DOHH2 (cell line): ENCODE results near the gene CELF5.

Source experiments
- H3F3A ChIP-seq: fragments of 200-600 bp; sonication (generic), shearing (Covaris generic); 2 replicates; pipeline ENCODE4 v1.6.0; 2016; ENCODE audit warnings: antibody characterized with exemption, mild to moderate bottlenecking; ENCODE audit not compliant: control insufficient read depth, insufficient read depth
- H3K27ac ChIP-seq: fragments of 200-600 bp; sonication (generic); 2 replicates; pipeline ENCODE4 v1.5.1; 2014; ENCODE audit warnings: low read depth, mild to moderate bottlenecking, low read length, moderate library complexity
- H3K27me3 ChIP-seq: fragments of 200-600 bp; sonication (generic); 2 replicates; pipeline ENCODE4 v1.6.1; 2014; ENCODE audit warnings: mild to moderate bottlenecking, low read length, mixed read lengths; ENCODE audit not compliant: control insufficient read depth
- H3K36me3 ChIP-seq: fragments of 200-600 bp; sonication (generic); 2 replicates; pipeline ENCODE4 v1.6.1; 2014; ENCODE audit warnings: mild to moderate bottlenecking, low read length, moderate library complexity, mixed read lengths; ENCODE audit not compliant: control insufficient read depth
- H3K4me1 ChIP-seq: fragments of 200-600 bp; sonication (generic); 2 replicates; pipeline ENCODE4 v1.6.1; 2014; ENCODE audit warnings: mild to moderate bottlenecking, low read length, mixed read lengths; ENCODE audit not compliant: control insufficient read depth
- H3K4me2 ChIP-seq: fragments of 200-600 bp; sonication (generic); 2 replicates; pipeline ENCODE4 v1.6.0; 2014; ENCODE audit warnings: mild to moderate bottlenecking, low read length, moderate library complexity
- H3K4me3 ChIP-seq: fragments of 200-600 bp; sonication (generic); 2 replicates; pipeline ENCODE4 v1.5.1; 2014; ENCODE audit warnings: mild to moderate bottlenecking, low read length, mixed read lengths
- H3K79me2 ChIP-seq: fragments of 200-600 bp; sonication (generic); 2 replicates; pipeline ENCODE4 v1.6.1; 2014; ENCODE audit warnings: mild to moderate bottlenecking, low read length, mixed read lengths; ENCODE audit not compliant: control insufficient read depth
- H3K9me2 ChIP-seq: fragments of 200-600 bp; sonication (generic); replicated peaks from 2 replicates; pipeline ENCODE4 v1.6.1; 2014; ENCODE audit warnings: mild to moderate bottlenecking, low read length, mixed read lengths; ENCODE audit not compliant: control insufficient read depth
- H3K9me3 ChIP-seq: fragments of 200-600 bp; sonication (generic); 2 replicates; pipeline ENCODE4 v1.6.1; 2014; ENCODE audit warnings: antibody characterized with exemption, low read length, mixed read lengths; ENCODE audit not compliant: control insufficient read depth, insufficient read depth
- H4K20me1 ChIP-seq: fragments of 200-600 bp; sonication (generic); 2 replicates; pipeline ENCODE4 v1.6.0; 2014; ENCODE audit warnings: low read depth, mild to moderate bottlenecking, antibody characterized with exemption, low read length, moderate library complexity; ENCODE audit not compliant: control insufficient read depth, insufficient read depth
- CTCF ChIP-seq: fragments of 200-600 bp; sonication (generic); IDR thresholded peaks from one replicate; pipeline ENCODE4 v1.5.1; 2014; ENCODE audit warnings: antibody characterized with exemption, mild to moderate bottlenecking, low read depth, low read length; ENCODE audit not compliant: poor library complexity, severe bottlenecking
- EZH2phosphoT487 ChIP-seq: fragments of 200-600 bp; sonication (generic); IDR thresholded peaks from 2 replicates; pipeline ENCODE4 v1.6.1; 2017; ENCODE audit warnings: borderline replicate concordance, mild to moderate bottlenecking, antibody characterized with exemption, low read length, moderate library complexity, mixed read lengths

Gene CELF5

DNA sequence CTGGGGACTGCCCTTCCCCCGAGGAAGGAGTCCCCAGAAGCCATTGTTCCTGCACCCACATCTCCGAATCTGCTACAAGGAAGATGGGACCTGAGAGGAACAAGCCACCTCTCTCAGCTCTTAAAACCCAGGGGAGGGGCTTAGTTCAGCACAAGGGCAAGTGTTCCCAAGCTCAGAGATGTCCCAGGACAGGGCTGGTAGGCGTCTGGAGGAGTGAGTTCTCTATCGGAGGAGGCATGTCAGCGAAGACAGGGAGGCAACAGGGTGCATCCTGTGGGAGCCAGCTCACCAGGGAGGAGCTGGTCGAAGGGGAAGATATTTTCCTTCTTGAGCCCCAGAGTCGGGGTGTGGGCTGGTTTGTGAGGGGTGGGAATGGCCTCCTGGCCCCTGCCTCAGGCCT, 54.8 kb downstream of the CELF5 start:
- no peaks in the 10 kb centered on the region for H3K9me2 ChIP-seq
- no peaks in the 10 kb centered on the region for H4K20me1 ChIP-seq
- H3K9me3 ChIP-seq: no peaks in the 10 kb centered on the region
- no peak for TF ChIP-seq CTCF
- no peak for TF ChIP-seq EZH2phosphoT487
- H3K4me3 ChIP-seq: no peak overlapping the region
- H3K36me3 ChIP-seq: no peaks in the 10 kb centered on the region
- H3K27me3 ChIP-seq: no peaks in the 10 kb centered on the region
- no peak overlapping the region for H3K27ac ChIP-seq
- no peak overlapping the region for H3K4me2 ChIP-seq
- no peaks in the 10 kb centered on the region for H3F3A ChIP-seq
- peaks cover 19% of the 10 kb centered on the region for H3K4me1 ChIP-seq
- H3K79me2 ChIP-seq: no peaks in the 10 kb centered on the region

DNA sequence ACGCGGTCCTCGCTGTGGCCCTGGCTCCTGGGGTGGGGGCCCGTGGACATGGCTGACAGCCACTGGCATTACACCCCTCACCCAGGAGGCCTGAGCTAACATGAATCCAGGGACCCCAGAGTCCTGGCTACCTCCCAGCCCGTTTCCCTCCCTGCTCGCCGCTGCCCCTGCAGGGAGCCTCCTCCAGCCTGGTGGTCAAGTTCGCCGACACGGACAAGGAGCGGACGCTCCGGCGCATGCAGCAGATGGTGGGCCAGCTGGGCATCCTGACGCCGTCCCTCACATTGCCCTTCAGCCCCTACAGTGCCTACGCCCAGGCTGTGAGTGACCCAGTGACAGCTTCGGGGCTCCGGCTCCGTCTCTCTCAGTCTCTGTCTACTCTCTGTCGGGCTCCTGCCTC, 56.6 kb downstream of the CELF5 start:
- no peaks in the 10 kb centered on the region for H4K20me1 ChIP-seq

DNA sequence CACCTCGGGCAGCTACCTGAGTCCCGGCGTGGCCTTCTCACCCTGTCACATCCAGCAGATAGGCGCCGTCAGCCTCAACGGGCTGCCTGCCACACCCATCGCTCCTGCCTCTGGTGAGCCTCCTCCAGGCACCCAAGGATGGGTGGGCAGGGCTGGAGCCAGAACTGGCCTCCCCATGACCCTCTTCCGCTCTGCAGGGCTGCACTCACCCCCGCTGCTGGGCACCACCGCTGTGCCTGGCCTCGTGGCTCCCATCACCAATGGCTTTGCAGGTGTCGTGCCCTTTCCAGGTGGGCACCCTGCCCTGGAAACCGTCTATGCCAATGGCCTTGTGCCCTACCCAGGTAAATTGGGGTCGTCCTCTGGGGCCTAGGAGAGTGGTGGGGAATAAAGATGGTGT, 57.7 kb downstream of the CELF5 start:
- H3F3A ChIP-seq: no peaks in the 10 kb centered on the region
- H3K27me3 ChIP-seq: no peaks in the 10 kb centered on the region
- no peaks in the 10 kb centered on the region for H3K4me1 ChIP-seq
- H3K27ac ChIP-seq: no peak overlapping the region
- H3K9me2 ChIP-seq: no peaks in the 10 kb centered on the region
- no peak for TF ChIP-seq EZH2phosphoT487
- H3K4me2 ChIP-seq: no peak overlapping the region
- H4K20me1 ChIP-seq: no peaks in the 10 kb centered on the region
- no peaks in the 10 kb centered on the region for H3K36me3 ChIP-seq
- peaks cover 4% of the 10 kb centered on the region; the same call in 1 of the 2 replicates for H3K9me3 ChIP-seq
- H3K4me3 ChIP-seq: no peak overlapping the region
- no peaks in the 10 kb centered on the region for H3K79me2 ChIP-seq

More for the DNA sequence above, 56.6 kb downstream of the CELF5 start:
- no peaks in the 10 kb centered on the region for H3K36me3 ChIP-seq
- TF ChIP-seq EZH2phosphoT487 (no peak), CTCF (no peak)
- H3F3A ChIP-seq: no peaks in the 10 kb centered on the region
- H3K4me2 ChIP-seq: no peak overlapping the region
- H3K27me3 ChIP-seq: no peaks in the 10 kb centered on the region
- no peaks in the 10 kb centered on the region for H3K9me2 ChIP-seq
- peaks cover 6% of the 10 kb centered on the region for H3K4me1 ChIP-seq
- peaks cover 4% of the 10 kb centered on the region; the same call in 1 of the 2 replicates for H3K9me3 ChIP-seq
- H3K27ac ChIP-seq: no peak overlapping the region
- H3K4me3 ChIP-seq: no peak overlapping the region
- no peaks in the 10 kb centered on the region for H3K79me2 ChIP-seq

GRCh38 chr19:3282564-3282963, 58.1 kb downstream of the CELF5 start:
- H3K4me3 ChIP-seq: no peak overlapping the region
- TF ChIP-seq CTCF (no peak), EZH2phosphoT487 (no peak)
- H4K20me1 ChIP-seq: no peaks in the 10 kb centered on the region
- H3K27ac ChIP-seq: no peak overlapping the region
- H3K79me2 ChIP-seq: no peaks in the 10 kb centered on the region
- H3K9me2 ChIP-seq: no peaks in the 10 kb centered on the region
- no peaks in the 10 kb centered on the region for H3F3A ChIP-seq
- H3K4me1 ChIP-seq: no peaks in the 10 kb centered on the region
- no peak overlapping the region for H3K4me2 ChIP-seq
- no peaks in the 10 kb centered on the region for H3K27me3 ChIP-seq
- H3K9me3 ChIP-seq: peaks cover 4% of the 10 kb centered on the region; the same call in 1 of the 2 replicates
- no peaks in the 10 kb centered on the region for H3K36me3 ChIP-seq
